GM18498 (cell line): ENCODE results near the gene DTNBP1.

Experiments used
- ATAC-seq: cut with Tn5 transposase; IDR thresholded peaks from one replicate; pipeline ENCODE4 v1.9.1; 2021; ENCODE audit warnings: mild to moderate bottlenecking, moderate library complexity; ENCODE audit not compliant: unreplicated experiment

Gene DTNBP1

DNA sequence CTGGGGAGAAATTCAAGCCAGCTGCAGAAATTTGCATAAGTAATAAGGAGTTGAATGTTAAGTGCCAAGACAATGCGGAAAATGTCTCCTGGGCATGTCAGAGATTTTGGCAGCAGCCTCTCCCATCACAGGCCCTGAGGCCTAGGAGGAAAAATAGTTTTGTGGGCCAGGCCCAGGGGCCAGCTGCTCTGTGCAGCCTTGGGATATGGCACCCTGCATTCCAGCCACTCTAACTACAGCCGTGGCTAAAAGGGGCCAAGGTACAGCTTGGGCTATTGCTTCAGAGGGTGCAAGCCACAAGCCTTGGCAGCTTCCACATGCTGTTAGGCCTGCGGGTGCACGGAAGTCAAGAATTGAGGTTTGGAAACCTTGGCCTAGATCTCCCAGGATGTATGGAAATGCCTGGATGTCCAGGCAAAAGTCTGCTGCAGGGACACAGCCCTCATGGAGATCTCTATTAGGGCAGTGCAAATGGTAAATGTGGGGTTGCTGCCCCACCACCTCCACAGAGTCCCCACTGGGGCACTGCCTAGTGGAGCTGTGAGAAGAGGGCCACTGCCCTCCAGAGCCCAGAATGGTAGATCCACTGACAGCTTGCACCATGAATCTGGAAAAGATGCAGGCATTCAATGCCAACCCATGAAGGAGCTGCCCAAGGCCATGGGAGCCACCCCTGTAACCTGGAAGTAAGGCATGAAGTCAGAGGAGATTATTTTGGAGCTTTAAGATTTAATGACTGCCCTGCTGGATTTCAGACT, 126.5 kb downstream of the DTNBP1 start:
- ATAC-seq = no peak

DNA sequence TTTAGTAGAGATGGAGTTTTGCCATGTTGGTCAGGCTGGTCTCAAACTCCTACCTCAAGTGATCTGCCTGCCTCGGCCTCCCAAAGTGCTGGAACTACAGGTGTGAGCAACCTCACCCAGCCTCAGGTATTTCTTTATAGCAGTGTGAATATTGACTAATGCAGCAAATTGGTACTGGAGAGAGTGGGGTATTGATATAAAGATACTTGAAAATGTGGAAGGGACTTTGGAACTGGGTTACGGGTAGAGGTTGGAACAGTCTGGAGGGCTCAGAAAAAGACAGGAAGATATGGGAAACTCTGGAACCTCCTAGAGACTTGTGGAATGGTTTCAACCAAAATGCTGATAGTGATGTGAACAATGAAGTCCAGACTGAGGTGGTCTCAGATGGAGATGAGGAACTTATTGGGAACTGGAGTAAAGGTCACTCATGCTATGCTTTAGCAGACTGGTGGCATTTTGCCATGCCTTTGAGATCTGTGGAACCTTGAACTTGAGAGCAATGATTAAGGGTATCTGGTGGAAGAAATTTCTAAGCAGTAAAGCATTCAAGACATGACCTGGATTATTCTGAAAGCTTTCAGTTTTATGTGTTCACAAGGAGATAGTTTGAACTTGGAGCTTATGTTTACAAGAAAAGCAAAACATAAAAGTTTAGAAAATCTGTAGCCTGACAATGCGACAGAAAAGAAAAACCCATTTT, 127.2 kb downstream of the DTNBP1 start:
- ATAC-seq = no peak

- no peak for ATAC-seq
These were observed 127.9 kb downstream of the DTNBP1 start for GRCh38 chr6:15534974-15535373.

GRCh38 chr6:15533379-15534026, 129.3 kb downstream of the DTNBP1 start:
- ATAC-seq = no peak

- ATAC-seq = no peak
These were observed 130.9 kb downstream of the DTNBP1 start for GRCh38 chr6:15531973-15532372.

- ATAC-seq = no peak
These were observed 132.4 kb downstream of the DTNBP1 start for GRCh38 chr6:15530411-15530810.

DNA sequence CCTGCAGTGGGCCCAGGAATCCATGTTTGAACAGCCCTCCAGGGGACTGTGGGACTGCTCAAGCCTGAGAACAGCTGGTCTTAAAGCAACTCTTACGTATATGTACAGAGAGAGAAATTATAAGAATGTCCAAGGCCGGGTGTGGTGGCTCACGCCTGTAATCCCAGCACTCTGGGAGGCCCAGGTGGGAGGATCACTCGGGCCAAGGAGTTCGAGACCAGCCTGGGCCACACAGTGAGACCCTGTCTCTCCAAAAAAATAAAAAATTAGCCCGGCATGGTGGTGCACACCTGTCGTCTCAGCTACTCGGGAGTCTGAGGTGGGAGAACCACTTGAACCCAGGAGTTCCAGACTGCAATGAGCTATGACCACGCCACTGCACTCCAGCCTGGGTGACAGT, 134.0 kb downstream of the DTNBP1 start:
- ATAC-seq = no peak

GRCh38 chr6:15527838-15528617, 134.8 kb downstream of the DTNBP1 start:
- no peak for ATAC-seq

GRCh38 chr6:15526212-15526701, 136.6 kb downstream of the DTNBP1 start:
- ATAC-seq = no peak

- no peak for ATAC-seq
These were observed 137.9 kb downstream of the DTNBP1 start for GRCh38 chr6:15524861-15525401.

DNA sequence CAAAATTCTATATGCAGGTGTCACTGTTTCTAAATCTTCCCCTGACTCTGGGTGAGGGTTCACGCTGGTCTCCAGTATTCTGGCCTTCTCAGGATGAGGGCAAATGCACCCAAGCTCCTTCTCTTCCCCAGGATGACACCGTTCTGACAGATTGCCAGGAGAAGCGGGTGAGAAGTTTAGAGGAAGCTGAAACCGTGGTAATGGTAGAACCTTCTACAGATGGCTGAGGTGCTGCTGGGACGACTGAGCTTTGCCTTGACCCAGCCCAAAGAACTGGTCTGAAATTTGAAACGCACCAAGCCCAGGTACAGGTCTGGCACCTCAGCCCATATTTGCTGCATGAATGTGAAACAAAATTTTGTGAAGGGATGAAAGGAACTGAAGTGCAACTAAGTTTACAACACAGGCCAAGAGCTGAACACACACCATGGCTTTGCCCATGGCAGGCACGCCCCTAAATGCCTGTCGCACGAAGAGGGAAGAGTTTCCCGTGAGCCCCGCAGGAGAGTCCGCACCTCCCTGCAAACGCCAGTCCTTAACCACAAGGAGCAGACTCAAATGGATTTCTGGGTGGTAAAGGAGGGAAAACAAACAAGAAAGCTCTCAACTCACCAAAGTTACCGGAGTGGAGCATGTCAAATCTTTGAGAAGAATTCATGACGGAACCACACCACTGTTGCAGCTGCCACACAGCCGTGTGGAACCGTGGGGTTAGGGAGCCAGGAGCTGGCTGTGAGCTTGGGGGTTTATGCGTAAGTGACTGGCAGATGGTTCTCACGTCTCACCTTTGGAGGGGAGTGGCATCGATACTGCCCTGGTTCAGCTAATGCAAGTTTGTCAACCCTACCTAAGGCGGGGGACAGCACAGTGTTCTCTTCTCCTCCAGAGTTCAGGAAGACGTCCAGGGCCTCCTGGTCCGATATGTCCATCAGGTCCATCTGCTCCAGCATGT, 138.9 kb downstream of the DTNBP1 start:
- ATAC-seq = no peak

DNA sequence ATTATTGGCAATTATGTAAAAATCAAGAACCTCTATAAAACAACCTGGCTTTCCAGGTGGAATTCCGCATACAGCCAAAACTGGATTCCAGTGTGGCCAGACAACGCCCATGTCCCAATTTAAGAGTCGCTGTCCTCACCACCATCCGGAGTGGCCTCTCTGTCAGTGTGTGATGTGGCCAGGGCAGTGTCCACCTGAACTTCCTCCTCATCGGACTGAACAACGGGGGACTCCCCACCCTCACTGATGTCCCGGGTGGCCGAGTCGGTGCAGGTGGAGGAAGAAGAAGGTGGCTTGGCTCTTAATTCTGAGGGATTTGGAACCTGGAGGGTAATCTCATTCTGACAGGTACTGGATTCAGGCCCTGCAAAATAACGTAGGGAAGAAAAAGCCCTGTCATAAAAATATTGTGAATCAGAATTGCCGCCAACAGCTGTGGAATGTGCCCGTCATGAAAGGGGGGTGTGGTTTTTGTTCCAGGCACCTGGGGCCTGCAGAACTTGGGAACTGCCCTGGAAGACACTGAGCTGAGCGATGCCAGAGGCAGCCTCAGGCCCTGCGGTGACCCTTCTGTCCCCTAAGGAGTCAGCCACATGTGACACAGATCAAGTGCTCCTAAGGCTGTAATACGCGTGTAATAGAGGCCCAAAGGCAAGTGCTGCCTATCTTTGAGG, 139.8 kb downstream of the DTNBP1 start:
- ATAC-seq = no peak

GRCh38 chr6:15522427-15522826, 140.4 kb downstream of the DTNBP1 start:
- ATAC-seq = no peak

DNA sequence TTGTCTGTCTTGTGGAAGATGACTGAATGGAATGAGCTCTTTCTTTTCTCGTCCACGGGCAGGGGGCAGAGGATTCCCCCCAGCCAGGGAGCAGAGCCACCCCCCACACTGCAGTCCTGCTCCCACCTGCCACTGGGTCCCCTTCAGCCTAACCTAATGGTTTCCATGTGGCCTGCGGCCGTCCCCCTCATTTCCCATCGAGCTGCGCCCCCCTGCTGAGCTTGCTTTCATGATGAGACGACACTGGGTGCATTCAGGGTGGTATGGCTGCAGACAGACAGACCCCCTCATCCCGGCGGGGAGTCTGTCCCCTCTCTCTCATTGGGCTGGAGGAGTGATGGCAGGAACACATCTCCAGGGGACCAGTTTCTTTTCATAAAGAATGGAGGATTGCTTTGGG, 140.8 kb downstream of the DTNBP1 start:
- no peak for ATAC-seq

- ATAC-seq = no peak
These were observed 141.2 kb downstream of the DTNBP1 start for GRCh38 chr6:15521582-15521981.

GRCh38 chr6:15520626-15521203, 142.1 kb downstream of the DTNBP1 start:
- ATAC-seq = no peak

DNA sequence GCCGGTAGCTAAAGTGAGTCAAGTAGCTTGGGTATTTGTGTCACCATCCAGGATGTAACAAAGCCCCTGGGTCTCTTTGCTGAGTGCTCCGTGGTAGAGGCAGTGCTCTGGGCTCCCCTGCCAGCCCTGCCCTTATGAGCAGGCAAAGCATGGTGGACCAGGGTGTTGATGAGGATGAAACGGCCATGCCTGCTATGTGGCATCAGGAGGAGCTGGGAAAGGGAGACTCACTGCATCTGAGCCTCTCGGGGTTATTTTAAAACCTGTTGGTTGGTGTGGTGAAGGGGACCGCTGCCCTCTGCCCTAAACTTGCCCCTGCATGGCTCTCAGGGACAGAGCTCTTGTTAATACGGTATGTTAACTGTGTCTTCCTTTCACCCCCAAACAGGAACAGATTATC, 143.1 kb downstream of the DTNBP1 start:
- no peak for ATAC-seq

DNA sequence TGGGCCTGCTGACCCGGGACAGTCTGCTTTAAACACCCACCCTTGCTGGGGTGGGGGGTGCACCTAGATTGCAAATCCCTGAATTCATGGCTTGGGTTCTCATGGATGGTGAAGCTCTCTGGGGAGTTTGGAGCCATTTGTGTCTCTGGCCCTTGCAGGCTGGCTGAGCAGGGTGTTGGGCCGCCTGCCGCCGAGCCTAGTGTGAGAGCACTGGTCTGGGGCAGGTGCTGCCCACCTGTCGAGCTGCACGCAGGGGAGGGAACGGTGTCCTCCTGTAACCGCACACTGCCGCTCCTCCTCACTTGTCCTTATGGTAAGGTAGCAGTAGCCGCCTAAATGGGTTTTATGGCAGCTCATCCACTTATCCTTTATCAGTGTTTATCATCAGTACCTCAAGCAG, 143.9 kb downstream of the DTNBP1 start:
- ATAC-seq = no peak

GRCh38 chr6:15518057-15518456, 144.8 kb downstream of the DTNBP1 start:
- no peak for ATAC-seq
